ENCODE data around the gene COL15A1.

The COL15A1 gene

GRCh38 chr9:98913705-98914104 lies 30.0 kb upstream of the COL15A1 start:
- Histone ChIP-seq H3K4me3 (ENCODE audit: insufficient read length, low read depth) (no peak overlapping the region), H3K4me1 (ENCODE audit: insufficient read depth, insufficient read length) (peaks cover 2% of the 10 kb centered on the region), H3K9me3 (ENCODE audit: insufficient read depth, low read length) (no peaks in the 10 kb centered on the region), H3K9ac (ENCODE audit: insufficient read length, low read depth) (no peak overlapping the region), H3K27me3 (ENCODE audit: insufficient read depth, insufficient read length) (no peaks in the 10 kb centered on the region), H3K36me3 (ENCODE audit: insufficient read depth, insufficient read length, low read length) (no peaks in the 10 kb centered on the region)
- no peak for TF ChIP-seq ZNF274 (IDR thresholded peaks at IDR 0.05; ENCODE audit: low read depth, low read length)
- no peak for TF ChIP-seq SUZ12 (IDR thresholded peaks at IDR 0.05; ENCODE audit: extremely low read depth, insufficient read depth, insufficient read length)
- no peak for TF ChIP-seq YY1 (IDR thresholded peaks at IDR 0.05; ENCODE audit: insufficient read depth, insufficient read length)
- no peak for DNase-seq (ENCODE audit: low read depth, low spot score)

- H3K27me3 ChIP-seq (ENCODE audit: insufficient read depth, insufficient read length), result no peaks in the 10 kb centered on the region
- H3K36me3 ChIP-seq (ENCODE audit: insufficient read depth, insufficient read length, low read length), result no peaks in the 10 kb centered on the region
- no peak for TF ChIP-seq SUZ12 (IDR thresholded peaks at IDR 0.05; ENCODE audit: extremely low read depth, insufficient read depth, insufficient read length)
- no peak for TF ChIP-seq ZNF274 (IDR thresholded peaks at IDR 0.05; ENCODE audit: low read depth, low read length)
- no peak for TF ChIP-seq YY1 (IDR thresholded peaks at IDR 0.05; ENCODE audit: insufficient read depth, insufficient read length)
- peaks cover 2% of the 10 kb centered on the region for H3K4me1 ChIP-seq (ENCODE audit: insufficient read depth, insufficient read length)
- H3K9me3 ChIP-seq (ENCODE audit: insufficient read depth, low read length), result no peaks in the 10 kb centered on the region
- DNase-seq (ENCODE audit: low read depth, low spot score), result no peak
- no peak overlapping the region for H3K4me3 ChIP-seq (ENCODE audit: insufficient read length, low read depth)
- H3K9ac ChIP-seq (ENCODE audit: insufficient read length, low read depth), result no peak overlapping the region
Measured at GRCh38 chr9:98915599-98915998, 28.1 kb upstream of the COL15A1 start.

- no peak for DNase-seq (ENCODE audit: low read depth, low spot score)
- Histone ChIP-seq H3K4me1 (ENCODE audit: insufficient read depth, insufficient read length) (peaks cover 2% of the 10 kb centered on the region), H3K36me3 (ENCODE audit: insufficient read depth, insufficient read length, low read length) (no peaks in the 10 kb centered on the region), H3K9me3 (ENCODE audit: insufficient read depth, low read length) (no peaks in the 10 kb centered on the region), H3K9ac (ENCODE audit: insufficient read length, low read depth) (no peak overlapping the region), H3K27me3 (ENCODE audit: insufficient read depth, insufficient read length) (no peaks in the 10 kb centered on the region), H3K4me3 (ENCODE audit: insufficient read length, low read depth) (no peak overlapping the region)
- TF ChIP-seq YY1 (IDR thresholded peaks at IDR 0.05; ENCODE audit: insufficient read depth, insufficient read length), result no peak
- no peak for TF ChIP-seq ZNF274 (IDR thresholded peaks at IDR 0.05; ENCODE audit: low read depth, low read length)
- TF ChIP-seq SUZ12 (IDR thresholded peaks at IDR 0.05; ENCODE audit: extremely low read depth, insufficient read depth, insufficient read length), result no peak
Measured at GRCh38 chr9:98916660-98917059, 27.0 kb upstream of the COL15A1 start.

GRCh38 chr9:98917746-98918487 lies 25.8 kb upstream of the COL15A1 start:
- Histone ChIP-seq H3K27me3 (ENCODE audit: insufficient read depth, insufficient read length) (no peaks in the 10 kb centered on the region), H3K4me3 (ENCODE audit: insufficient read length, low read depth) (no peak overlapping the region), H3K9ac (ENCODE audit: insufficient read length, low read depth) (no peak overlapping the region), H3K9me3 (ENCODE audit: insufficient read depth, low read length) (no peaks in the 10 kb centered on the region), H3K4me1 (ENCODE audit: insufficient read depth, insufficient read length) (peaks cover 7% of the 10 kb centered on the region), H3K36me3 (ENCODE audit: insufficient read depth, insufficient read length, low read length) (no peaks in the 10 kb centered on the region)
- DNase-seq (ENCODE audit: low read depth, low spot score), result no peak
- TF ChIP-seq YY1 (IDR thresholded peaks at IDR 0.05; ENCODE audit: insufficient read depth, insufficient read length) (no peak), ZNF274 (IDR thresholded peaks at IDR 0.05; ENCODE audit: low read depth, low read length) (no peak), SUZ12 (IDR thresholded peaks at IDR 0.05; ENCODE audit: extremely low read depth, insufficient read depth, insufficient read length) (no peak)

- Histone ChIP-seq H3K36me3 (ENCODE audit: insufficient read depth, insufficient read length, low read length) (no peaks in the 10 kb centered on the region), H3K9ac (ENCODE audit: insufficient read length, low read depth) (no peak overlapping the region), H3K4me3 (ENCODE audit: insufficient read length, low read depth) (no peak overlapping the region), H3K27me3 (ENCODE audit: insufficient read depth, insufficient read length) (no peaks in the 10 kb centered on the region), H3K9me3 (ENCODE audit: insufficient read depth, low read length) (no peaks in the 10 kb centered on the region), H3K4me1 (ENCODE audit: insufficient read depth, insufficient read length) (peaks cover 13% of the 10 kb centered on the region)
- DNase-seq (ENCODE audit: low read depth, low spot score), result no peak
- TF ChIP-seq YY1 (IDR thresholded peaks at IDR 0.05; ENCODE audit: insufficient read depth, insufficient read length) (no peak), ZNF274 (IDR thresholded peaks at IDR 0.05; ENCODE audit: low read depth, low read length) (no peak), SUZ12 (IDR thresholded peaks at IDR 0.05; ENCODE audit: extremely low read depth, insufficient read depth, insufficient read length) (no peak)
Measured at GRCh38 chr9:98921732-98922131, 22.0 kb upstream of the COL15A1 start.

- H3K4me3 ChIP-seq (ENCODE audit: insufficient read length, low read depth), result no peak overlapping the region
- no peak for TF ChIP-seq YY1 (IDR thresholded peaks at IDR 0.05; ENCODE audit: insufficient read depth, insufficient read length)
Measured at GRCh38 chr9:98922721-98923435, 20.8 kb upstream of the COL15A1 start.

GRCh38 chr9:98923451-98924123 lies 20.1 kb upstream of the COL15A1 start:
- no peak for DNase-seq (ENCODE audit: low read depth, low spot score)
- Histone ChIP-seq H3K4me3 (ENCODE audit: insufficient read length, low read depth) (no peak overlapping the region), H3K9ac (ENCODE audit: insufficient read length, low read depth) (no peak overlapping the region), H3K27me3 (ENCODE audit: insufficient read depth, insufficient read length) (no peaks in the 10 kb centered on the region), H3K36me3 (ENCODE audit: insufficient read depth, insufficient read length, low read length) (no peaks in the 10 kb centered on the region), H3K9me3 (ENCODE audit: insufficient read depth, low read length) (no peaks in the 10 kb centered on the region), H3K4me1 (ENCODE audit: insufficient read depth, insufficient read length) (peaks cover 10% of the 10 kb centered on the region)
- TF ChIP-seq SUZ12 (IDR thresholded peaks at IDR 0.05; ENCODE audit: extremely low read depth, insufficient read depth, insufficient read length), result no peak
- no peak for TF ChIP-seq ZNF274 (IDR thresholded peaks at IDR 0.05; ENCODE audit: low read depth, low read length)
- TF ChIP-seq YY1 (IDR thresholded peaks at IDR 0.05; ENCODE audit: insufficient read depth, insufficient read length), result no peak

More at GRCh38 chr9:98922721-98923435, 20.8 kb upstream of the COL15A1 start:
- H3K9ac ChIP-seq (ENCODE audit: insufficient read length, low read depth), result no peak overlapping the region
- H3K27me3 ChIP-seq (ENCODE audit: insufficient read depth, insufficient read length), result no peaks in the 10 kb centered on the region
- no peaks in the 10 kb centered on the region for H3K36me3 ChIP-seq (ENCODE audit: insufficient read depth, insufficient read length, low read length)
- peaks cover 10% of the 10 kb centered on the region for H3K4me1 ChIP-seq (ENCODE audit: insufficient read depth, insufficient read length)
- DNase-seq (ENCODE audit: low read depth, low spot score), result no peak
- no peaks in the 10 kb centered on the region for H3K9me3 ChIP-seq (ENCODE audit: insufficient read depth, low read length)
